Stimulated activated CD4-positive, alpha-beta T cell treated with anti-CD3 and anti-CD28 coated beads, Interleukin-12 subunit alpha, Interleukin-12 subunit beta, amount 100 ng/mL, for 4 hours (primary cell): ENCODE data around the gene PPP1R1A.

Source experiments
- DNase-seq: peaks from one replicate; pipeline ENCODE4 v3.0.0-alpha.2; 2020

The PPP1R1A gene

DNA sequence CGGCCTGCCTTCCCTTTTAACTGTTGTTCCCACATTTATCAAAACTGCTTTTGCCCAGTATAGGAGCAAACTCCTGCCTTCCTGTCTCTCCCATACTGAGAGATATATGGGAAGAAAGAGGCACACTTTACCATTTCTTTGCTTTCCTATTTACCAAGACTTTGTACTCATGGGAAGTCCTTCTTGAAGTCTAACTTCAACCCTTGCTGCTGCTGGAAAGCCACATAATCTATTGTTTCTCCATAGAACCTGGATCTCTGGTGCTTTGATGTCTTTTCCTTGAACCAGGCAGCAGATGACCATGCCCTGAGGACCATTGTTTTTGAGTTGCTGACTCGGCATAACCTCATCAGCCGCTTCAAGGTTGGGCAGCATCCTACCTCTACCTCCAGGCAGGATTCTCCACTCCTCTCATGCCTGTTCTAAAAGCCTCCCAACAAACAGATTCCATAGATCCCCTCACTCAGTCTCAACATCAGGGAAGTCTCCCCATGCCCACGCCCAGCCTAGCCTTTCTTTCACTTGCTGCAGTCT, 18.4 kb downstream of the PPP1R1A start:
- DNase-seq: no peak

DNA sequence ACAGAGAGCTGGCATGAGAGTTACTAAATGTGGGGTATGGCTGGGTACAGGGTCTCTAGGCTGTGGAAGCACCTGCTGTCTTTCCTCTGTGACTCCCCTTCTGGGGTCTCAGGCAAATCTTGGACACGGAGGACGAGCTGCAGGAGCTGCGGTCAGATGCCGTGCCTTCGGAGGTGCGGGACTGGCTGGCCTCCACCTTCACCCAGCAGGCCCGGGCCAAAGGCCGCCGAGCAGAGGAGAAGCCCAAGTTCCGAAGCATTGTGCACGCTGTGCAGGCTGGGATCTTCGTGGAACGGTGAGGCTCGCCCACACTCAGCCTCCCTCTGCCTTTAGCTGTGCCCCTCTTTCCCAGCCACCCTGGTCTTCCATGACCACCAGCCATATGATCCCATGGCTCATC, 19.4 kb downstream of the PPP1R1A start:
- no peak for DNase-seq

DNA sequence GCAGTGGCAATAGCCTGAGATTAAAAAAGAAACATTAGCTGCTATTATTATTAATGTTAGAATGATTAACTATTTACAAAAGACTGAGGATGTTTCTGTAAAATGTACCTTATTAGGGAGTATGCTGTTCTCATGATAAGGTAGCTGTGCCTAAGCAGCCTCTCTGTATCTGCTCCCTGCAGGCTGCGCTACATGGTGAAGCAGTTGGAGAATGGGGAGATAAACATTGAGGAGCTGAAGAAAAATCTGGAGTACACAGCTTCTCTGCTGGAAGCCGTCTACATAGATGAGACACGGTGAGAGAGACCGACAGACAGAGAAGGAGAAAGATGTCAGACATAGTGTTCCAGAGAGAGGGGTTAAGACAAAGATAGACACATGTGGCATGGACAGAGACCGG, 21.7 kb downstream of the PPP1R1A start:
- DNase-seq: no peak

DNA sequence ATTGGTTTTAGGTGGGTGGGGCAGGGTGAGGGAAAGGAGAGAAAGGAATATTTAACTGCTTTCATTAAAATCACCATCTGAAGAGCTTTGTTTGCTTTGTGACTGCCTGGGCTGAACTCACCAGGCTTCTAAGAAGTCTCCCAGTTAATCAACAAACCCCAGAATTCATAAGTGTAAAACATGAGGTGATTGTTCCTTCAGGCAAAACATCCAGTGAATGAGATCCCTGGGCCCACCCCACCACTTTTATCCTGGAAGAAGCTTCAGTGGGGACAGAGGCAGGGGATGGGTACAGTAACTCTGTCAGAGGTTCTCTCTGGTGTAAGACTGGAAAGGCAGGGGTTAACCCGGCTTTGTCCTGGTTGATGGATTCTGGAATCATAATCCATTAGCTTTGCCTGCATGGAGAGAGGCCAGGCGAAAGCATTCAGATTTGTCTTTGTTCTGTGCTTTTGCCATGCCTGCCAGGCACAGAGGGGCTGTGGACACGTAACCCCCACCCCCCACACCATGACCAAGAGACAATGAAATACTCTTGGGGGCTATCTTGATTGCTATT, 22.4 kb downstream of the PPP1R1A start:
- DNase-seq: no peak

DNA sequence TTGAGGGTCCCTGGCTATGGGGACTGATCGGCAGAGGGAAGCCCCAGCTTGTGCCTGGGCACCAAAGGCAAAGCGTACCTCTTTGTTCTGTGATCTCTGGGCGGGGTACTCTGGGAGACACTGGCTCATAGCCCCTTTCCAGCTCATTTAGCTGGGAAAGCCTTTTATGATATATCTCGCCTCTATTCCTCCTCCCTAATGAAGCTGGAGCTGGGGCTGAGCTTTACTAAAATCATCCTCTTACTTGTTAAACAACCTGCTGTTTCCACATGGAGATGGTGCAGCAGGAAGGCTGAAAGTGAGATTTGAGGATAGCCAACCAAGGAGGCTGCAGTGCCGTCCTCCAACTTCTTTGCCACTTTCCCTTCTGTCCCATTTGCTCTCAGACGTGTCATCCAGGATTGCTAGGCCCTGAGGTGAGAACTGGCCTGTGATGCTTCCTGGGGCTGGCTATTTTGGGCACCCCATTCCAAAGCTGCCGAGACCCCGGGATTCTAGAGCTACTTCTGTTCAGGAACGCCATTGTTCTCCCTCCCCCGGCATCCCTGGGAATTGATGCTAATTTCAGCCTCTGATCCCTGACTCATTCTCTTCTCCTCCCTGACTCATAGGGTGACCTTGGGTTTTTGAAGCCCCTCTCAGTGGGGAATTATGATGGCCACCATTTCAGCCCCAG, 23.0 kb downstream of the PPP1R1A start:
- no peak for DNase-seq

DNA sequence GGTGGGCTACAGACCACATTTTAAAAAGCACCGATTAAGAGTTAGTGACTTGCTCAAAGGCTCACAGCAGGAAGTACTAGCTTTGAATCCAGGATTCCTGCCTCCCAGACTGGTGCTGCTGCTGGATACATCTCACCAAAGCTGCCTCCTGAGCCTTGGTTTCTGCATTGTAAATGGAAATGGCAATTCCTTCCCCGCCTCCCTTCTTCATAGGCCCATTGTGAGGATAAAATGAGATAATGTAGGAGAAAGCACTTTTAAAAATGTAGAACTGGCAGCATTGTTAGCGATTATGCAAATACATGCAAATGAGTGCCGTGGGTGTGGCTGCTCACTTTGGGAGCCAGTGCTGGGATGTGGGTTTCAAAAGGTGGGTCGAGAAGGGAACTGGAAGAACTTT, 23.7 kb downstream of the PPP1R1A start:
- no peak for DNase-seq

DNA sequence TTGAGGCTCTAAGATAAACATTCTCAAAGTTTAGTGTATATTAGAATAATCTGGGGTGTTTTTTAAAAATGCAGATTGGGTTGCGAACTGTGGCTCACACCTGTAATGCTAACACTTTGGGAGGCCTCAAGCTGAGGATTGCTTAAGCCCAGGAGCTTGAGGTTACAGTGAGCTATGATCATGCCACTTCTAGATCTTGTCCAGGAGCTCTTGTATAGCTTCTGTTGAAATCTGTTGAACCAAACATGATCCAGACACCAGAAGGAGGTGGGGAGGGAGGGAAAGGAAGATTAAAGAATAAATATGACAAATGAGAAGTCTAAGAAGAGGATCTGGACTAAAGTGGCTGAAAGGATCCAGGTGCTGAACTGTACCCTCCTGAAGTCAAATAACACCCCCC, 24.7 kb downstream of the PPP1R1A start:
- no peak for DNase-seq

DNA sequence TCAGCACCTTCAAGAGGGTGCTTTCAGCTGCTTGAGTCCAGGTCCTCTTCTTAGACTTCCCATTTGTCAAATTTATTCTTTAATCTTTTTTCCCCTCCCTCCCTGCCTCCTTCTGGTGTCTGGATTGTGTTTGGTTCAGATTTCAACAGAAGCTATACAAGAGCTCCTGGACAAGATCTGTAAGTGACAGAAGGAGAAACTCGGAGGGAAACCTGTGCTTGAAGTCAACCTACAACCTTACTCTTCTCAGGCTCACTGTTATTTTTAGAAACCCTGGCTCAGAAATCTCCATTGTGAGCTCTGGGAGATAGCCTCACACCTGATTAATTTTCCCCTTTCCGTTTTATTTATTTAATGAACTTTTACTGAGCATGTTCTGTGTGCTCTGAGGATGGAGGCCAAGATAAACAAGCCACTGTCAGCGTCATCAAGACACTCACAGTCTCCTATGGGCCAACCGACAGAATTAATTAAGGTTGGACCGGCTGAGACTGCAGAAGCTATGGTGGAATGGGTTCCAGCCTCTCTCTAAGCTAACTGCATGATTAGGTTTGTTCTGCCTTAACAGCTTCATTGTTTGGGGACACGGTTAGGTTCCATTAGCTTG, 25.6 kb downstream of the PPP1R1A start:
- DNase-seq: no peak

DNA sequence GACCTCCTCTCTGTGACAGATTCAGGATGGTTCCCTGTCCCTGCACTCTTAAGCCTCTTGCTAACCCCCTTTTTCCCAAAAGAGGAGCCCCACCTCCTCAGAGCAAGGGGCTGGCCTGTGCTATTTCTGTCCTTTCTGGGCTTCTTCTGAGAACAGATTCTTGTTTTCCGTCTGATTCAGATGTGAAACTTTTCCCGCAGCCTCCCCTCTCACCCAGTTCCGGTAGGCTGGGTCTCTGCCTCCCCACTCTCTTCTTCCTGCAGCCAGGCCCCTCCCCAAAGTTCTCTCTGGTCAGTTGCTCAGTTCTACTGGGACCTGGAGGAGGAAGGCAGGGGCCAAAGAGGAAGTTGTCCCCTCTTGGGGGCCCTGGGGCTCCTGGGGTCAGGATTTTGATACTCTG, 27.3 kb downstream of the PPP1R1A start:
- DNase-seq: peak; percentile 6

DNA sequence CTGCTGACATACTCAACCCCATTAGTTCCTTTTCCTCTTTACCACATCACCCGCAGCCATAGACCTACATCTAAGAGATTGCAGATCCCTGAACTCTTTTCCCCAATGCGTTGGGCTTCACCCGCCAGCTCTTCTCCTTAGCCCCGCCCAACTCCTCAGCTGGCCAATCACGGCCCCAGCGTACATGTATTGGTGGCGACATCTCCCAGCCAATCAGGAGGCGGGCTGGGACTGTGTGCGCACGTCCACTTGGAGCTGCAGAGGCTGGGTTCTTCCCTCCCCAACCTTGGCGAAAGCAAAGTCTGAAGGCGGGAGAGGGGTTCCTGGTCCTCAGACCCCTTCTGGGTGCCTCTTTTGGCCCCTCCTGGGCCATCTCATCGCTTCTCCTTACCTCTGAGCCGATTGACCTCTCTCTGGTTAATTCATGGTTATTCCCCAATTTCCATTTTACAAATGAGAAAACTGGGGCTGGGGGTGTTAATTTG, 28.0 kb downstream of the PPP1R1A start:
- DNase-seq: peak; percentile 81

DNA sequence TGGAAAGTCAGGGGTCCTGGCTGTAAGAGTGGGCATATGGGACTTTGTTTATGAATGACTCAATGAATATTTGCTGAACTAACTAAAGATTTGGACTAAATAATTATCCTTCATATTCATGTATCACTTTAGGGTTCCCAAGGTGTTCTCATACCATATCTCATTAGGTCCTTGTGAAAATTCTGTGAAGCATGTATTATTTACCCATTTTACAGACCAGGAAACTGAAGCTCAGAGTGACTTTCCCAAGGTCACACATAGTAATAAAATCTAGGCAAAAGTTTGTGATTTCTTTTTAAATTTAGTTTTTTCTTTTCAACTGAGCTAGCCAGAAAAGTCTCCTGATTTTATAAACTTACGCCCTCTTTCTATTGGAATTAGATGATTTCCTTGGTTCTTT, 29.7 kb downstream of the PPP1R1A start:
- DNase-seq: no peak

DNA sequence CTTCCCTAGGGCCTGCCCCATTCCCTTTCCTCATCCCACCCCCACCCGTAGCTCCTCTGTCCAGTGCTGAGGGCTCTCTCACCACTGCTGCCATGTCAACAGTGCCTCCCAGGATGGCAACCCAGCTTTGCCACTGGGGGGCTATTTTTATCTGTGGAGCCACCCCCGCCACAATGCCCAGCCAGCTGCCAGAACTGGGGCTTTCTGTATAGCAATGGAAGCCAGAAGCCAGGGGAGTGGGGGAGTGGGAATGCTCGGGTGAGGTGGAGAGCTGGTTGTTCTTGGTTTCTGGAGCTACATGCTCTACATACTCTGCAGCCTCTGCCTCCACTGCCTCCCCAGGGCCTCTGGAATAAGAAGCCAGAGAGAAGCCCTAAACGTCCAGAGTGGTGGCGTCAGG, 30.1 kb downstream of the PPP1R1A start:
- no peak for DNase-seq

DNA sequence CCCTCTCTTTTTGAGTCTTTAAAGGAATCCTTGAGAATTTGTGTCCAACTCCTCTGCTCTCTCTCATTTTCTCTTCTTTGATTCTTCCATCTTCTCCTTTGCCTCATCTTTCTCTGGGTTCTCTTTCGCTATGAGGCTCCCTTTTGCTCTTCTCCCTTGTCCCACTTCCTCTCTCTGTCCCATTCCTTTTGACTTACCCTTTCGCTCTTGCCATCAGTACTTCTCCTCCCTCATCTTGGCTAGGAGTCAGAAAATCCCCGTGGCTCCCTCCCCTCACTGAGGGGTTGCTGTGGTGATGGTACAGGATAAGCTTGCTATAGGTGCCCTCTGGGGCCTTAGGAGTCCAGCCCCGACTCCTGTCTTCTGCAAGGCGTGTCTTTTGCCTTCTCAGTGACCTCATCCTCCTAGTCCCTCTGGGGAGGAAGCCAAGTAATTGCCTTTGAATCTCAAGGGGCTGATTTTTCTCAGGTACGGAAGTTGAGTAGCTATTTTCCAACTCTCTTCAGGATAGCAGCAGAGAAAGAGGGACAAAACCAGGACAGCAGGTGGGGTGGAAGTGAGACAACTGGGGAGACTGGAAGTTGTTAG, 32.7 kb downstream of the PPP1R1A start:
- DNase-seq: no peak

DNA sequence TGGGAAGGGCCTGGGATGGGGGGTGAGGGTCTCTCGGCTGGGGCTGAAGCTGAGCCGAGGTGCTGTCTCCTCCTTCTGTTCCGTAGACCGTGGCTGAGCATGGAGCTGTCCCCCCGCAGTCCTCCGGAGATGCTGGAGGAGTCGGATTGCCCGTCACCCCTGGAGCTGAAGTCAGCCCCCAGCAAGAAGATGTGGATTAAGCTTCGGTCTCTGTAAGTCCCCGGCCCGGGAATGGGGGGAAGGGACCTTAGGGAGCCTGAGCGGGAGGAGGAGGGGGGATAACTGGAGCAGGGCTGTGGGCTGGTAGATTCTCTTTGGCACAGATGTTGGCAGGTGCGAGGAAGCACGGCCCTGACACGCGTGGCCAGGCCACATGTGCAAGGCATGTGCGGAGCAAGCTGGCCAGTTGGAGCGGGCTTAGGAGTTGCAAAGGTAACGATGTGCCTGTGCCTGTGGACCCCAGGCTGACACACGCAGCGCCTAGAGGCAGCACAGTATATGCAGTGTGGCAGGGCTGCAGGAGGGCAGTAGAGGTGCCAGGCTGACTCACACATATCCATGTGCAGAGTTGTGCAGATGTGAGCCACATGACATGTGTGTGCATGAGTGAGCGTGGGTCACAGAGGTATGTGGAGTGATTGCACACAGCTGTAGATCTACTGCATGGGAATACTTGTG, 38.5 kb downstream of the PPP1R1A start:
- DNase-seq: peak; percentile 22

DNA sequence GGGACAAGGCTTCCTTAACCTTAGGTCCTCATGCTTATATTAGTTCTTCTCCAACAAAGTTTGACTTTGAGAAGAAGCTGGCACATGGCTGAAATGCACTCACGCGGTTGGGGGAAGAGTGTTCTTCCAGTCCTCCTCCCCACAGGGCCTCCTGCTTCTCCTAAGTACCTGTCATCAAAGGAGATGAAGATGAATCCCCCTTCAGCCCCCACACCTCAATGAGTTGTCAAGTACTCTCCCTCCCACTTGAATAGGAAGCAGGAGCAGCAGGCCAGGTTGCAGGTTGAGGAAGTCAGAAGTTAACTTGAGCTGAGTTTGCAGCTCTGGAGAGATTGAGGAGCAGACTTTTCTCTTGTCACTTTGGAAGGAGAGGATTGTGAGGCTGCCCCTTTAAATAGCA, 41.9 kb downstream of the PPP1R1A start:
- DNase-seq: no peak

DNA sequence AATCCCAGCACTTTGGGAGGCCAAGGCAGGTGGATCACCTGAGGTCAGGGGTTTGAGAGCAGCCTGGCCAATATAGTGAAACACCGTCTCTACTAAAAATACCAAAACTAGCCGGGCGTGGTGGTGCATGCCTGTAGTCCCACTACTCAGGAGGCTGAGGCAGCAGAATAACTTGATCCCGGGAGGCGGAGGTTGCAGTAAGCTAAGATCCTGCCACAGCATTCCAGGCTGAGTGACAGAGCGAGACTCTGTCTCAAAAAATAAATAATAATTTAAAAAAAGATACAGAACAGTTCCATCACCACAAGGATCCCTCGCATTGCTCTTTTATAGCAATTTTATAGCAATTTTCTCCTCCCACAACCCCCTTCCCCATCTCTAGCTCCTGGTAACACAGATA, 43.7 kb downstream of the PPP1R1A start:
- no peak for DNase-seq

DNA sequence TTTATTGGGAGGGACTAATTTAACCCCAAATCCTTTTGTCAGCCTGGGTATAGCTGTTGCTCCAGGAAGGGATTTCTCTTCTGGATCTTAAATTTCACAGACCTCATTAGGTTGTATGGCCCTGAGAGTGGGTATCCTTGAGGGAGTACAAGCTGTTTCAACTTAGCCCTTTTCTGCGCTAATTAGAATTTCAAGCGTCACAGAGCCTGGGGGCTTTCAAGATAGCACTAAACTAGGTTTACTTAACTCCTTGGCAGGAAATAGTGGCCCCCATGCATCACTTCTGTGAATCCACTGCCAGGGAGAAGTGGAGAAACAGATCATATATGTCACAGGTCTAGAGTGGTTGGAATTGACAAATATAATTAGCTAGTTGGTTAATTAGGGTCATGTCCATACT, 44.9 kb downstream of the PPP1R1A start:
- no peak for DNase-seq

DNA sequence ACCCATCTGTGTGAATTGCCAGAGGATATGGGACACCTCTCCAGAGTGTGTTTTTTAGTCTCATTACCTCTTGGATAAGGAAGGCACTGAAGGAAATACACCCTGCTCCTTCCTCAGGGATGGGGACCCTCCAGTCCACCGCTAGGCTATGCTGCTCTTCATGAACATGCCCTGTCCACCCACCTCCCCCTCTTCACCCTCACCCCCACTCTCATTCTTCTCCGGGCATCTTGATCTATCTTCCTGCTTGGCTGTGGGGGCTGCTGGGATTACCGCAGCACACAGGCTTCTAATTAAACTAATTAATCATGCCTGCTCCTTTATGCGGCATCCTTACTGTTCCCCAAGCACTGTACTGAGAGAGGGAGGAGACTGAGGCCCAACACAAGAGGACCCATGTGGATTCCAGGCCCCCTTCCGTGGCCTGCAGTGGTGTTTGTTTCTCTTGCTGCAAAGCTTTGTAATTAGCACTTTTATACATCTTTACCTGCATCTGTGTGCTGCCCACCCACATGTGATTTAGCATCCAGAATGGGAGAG, 46.6 kb downstream of the PPP1R1A start:
- DNase-seq: no peak

DNA sequence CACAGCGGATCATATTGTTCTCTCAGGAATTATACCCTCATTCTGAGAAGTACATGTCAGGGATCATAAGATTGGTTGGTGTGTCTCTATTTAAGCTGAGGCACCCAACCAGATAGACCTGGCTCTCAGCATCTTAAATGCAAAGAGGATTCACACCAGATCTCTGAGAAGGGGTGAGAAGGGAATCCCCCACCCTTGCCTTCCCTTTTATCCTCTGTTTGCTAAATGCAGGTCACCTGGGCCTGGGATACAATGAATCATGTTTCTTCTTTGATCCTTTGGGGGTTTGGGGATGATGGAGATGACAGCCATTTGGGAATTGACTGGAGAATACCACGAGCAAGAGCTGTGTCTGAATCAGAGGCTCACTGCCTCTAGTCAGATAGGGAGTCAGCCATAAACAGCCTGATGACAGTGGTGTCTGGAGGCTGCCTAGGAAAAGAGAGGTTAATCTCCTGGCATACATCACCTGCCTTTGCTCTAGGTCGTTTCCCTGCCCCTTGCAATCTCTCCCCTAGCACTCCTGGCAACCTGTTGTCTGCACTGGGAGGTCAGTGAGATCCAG, 50.2 kb downstream of the PPP1R1A start:
- no peak for DNase-seq

DNA sequence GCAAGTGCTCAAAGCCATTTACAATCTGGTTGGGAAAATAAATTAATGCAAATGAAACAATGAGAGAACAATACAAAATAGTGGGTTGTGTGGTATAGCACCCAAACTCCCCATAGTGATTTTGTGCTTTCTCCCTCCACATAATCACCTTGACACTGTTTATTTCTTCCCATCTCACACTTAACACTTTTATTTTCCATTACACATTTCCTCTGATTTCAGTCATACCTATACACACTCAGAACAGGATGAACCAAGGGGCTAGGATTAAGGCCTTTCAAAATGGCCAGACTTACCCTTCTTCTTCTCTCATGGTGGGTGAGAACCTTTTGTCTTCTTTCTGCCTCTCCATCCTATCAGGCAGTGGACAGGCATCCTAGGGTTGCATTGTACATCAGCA, 53.0 kb downstream of the PPP1R1A start:
- DNase-seq: no peak

DNA sequence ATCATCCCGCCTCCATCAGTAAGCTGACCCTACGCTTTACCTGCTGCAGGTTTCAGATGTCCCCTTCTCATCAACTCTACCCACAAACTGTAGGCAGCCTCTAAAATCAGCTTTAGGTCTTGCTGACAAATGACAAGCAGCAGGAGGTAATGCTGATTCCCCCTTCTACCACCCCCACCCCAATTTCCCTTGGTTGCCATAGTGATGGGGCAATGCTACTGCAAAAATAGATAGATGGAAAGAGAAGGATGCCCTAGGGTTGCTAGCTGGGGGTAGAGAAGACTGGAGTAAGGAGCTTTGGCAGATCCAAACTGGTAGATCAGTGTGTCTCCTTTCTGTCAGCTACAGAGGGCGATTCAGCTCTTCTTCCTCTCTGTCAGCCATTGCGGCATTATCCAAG, 58.9 kb downstream of the PPP1R1A start:
- DNase-seq: no peak
